Central memory CD4-positive, alpha-beta T cell (primary cell): ENCODE results near the gene GLIPR1.
A peak's percentile ranks its signal among the peaks of the same experiment; 100 is the strongest.
"Not testable (repeated sequence)": the region's sequence is repeated elsewhere in the genome, so short reads cannot be mapped to it uniquely, and the experiment has no call there.

ENCODE experiments used
- DNase-seq: peaks from one replicate; pipeline ENCODE4 v3.0.0; 2022

Gene GLIPR1

GRCh38 chr12:75522124-75522523 is 41.6 kb downstream of the GLIPR1 start:
- not testable (repeated sequence) for DNase-seq

GRCh38 chr12:75525263-75525662 is 44.7 kb downstream of the GLIPR1 start:
- DNase-seq = no peak

- peak; percentile 24 for DNase-seq
These were observed 46.3 kb downstream of the GLIPR1 start for GRCh38 chr12:75526655-75527511.

DNA sequence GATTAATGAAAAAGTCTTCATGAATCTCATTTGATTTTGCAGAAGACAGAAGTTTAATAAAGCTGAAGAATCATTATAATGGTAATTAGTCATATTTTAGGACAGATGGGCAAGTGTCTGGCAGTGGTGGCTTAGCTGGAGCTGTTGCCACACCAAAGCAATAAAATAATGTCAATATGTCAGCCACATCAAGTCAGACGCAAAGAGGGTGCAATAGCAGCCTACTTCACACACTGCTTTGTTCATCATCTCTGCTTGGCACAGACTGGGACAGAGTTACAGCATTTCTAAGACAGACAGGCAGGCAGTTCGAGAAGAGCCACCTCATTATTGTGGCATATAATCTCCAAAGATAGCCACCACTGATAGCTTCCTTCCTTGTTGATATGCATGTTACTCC is 47.7 kb downstream of the GLIPR1 start:
- DNase-seq = no peak

DNA sequence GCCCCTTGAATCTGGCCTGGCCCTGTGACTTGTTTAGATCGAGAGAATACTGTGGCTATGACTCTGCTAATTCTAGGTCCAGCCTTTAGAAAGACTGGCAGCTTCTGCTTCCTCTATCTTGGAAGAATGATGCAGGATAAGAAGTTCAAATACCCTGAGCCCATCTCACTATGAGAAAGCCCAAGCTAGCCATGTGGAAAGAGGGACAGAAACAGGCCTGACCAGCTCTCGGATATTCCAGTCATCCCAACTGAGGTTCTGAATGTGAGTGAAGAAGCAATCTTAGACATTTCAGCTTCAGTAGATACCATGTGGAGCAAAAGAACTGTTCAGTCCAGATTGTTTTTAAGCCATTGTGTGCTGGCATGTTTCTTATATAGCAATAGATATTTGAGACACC is 48.1 kb downstream of the GLIPR1 start:
- DNase-seq = no peak

DNA sequence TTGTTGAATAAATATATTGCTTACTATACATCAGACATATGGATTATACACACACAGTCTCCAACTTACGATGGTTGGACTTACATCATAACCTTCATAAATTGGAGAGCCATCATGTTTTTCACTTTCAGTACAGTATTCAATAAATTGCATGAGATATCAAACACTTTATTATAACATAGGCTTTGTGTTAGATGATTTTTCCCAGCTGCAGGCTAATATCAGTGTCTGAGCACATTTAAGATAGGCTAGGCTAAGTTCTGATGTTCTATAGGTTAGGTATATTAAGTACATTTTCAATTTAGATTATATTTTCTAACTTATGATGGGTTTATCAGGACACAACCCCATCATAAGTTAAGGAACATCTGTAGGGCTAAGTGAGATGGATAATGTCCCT is 48.8 kb downstream of the GLIPR1 start:
- no peak for DNase-seq

DNA sequence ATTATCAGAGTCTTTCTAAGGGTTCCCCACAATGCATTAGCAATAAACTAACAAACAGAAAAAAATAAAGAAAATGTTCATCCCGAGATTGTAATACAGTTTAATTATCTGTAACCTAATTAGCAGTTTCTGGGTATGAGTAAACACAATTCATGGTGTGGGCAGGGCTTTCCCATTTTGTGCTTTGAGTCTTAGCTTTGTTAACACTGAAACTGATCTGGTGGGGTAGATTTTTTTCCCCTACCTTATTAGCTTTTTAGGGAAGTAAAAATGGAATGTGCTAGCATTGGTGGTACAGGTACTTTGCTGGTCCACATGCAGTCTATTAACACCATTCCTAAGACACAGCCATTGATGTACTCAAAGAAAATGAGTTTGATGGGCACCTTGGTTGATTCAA is 49.3 kb downstream of the GLIPR1 start:
- no peak for DNase-seq

DNA sequence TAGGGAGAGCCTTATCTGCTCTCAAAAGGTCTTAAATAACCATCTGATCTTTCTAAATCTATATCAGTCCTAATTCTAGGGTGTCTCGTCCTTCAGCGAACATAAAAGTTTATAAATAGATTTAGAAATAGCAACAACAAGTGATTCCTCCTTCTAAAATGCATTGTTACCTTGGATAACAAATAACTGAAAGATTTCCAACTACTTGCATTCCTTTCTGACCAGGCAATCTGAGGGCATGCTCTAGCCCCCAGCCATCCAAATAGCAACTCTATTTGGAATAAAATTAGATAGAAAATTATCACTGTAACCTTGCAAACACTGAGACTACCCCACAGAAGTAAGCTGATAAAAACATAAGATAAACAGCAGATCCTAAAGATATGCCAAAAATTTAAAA is 52.7 kb downstream of the GLIPR1 start:
- no peak for DNase-seq

GRCh38 chr12:75539889-75540288 is 59.3 kb downstream of the GLIPR1 start:
- no peak for DNase-seq

- DNase-seq = no peak
These were observed 62.4 kb downstream of the GLIPR1 start for GRCh38 chr12:75542942-75543341.

DNA sequence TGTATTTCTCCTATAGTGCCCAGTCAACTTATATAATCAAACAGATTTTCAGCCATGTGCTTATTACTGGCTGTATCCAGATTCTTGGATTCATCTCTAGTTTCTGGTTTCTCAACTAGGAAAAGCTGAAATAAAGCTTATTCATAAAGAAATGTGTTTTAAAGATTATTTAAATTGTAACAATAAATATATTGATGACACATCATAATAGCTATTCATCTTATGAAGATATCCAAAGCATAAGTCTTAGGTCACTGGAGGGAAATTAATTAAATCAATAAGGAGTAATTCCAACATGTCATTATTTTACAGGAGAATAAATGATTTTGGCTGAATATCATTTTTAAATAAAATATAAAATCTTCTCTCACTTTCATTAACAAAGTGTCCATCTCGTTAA is 63.0 kb downstream of the GLIPR1 start:
- DNase-seq = no peak

GRCh38 chr12:75545636-75546035 is 65.1 kb downstream of the GLIPR1 start:
- no peak for DNase-seq

- no peak for DNase-seq
These were observed 68.3 kb downstream of the GLIPR1 start for GRCh38 chr12:75548879-75549278.

DNA sequence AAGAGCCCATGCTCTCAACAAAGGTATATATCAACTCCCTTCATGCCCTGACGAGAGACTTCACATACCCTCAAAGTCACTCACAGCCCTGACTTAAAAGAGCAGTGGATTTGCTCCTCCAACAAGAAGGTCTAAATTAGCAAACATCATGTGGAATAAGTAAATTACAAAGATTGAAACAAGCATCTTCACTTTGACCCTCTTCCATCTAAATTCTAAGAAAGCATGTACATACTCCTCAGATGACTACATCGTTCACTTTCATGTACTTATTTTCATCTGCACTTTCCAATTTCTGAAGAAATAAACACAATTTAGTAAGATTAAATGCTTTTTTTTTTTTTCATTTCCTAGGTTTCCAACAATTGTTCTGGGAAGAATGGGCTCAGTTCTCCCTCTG is 69.4 kb downstream of the GLIPR1 start:
- no peak for DNase-seq

DNA sequence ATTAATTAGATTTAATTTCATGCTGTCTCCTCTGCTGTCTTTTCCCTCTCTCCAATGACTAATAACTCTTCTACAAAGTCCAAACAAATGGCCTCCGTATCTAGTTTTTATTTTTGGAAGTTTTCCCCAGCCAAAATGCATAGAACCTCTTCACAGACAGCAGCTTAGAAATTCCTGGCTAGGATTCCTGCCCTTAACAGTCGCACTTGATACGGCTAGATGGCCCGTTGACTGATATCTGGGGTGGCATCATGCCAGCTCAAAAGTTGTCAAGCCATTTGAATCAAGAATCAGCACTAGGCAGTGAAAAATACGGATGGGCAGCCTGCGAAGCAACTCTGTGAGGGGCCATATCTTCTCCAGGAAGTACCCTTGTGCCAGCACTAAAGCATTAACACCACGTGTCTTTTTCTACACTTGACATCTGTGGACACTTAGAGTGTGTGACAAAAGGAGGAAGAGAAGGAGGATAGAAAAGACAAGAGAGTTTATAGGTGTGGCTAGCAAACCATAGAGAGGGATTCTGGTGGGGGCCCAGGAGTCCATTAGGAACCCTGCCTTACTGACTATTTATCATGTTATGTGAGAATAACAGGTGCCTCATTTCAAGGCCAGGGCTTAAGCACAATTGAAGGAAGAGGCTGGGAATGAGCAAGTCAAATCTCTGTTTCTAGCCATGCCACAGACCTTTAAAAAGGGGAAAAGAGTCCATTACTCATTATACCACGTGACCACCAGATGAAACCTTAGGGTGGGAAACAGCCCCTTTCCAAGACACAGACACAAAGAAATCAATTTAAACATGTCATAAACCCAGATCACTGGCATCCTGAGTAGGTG is 70.1 kb downstream of the GLIPR1 start:
- no peak for DNase-seq

GRCh38 chr12:75551477-75551876 is 70.9 kb downstream of the GLIPR1 start:
- DNase-seq = no peak

DNA sequence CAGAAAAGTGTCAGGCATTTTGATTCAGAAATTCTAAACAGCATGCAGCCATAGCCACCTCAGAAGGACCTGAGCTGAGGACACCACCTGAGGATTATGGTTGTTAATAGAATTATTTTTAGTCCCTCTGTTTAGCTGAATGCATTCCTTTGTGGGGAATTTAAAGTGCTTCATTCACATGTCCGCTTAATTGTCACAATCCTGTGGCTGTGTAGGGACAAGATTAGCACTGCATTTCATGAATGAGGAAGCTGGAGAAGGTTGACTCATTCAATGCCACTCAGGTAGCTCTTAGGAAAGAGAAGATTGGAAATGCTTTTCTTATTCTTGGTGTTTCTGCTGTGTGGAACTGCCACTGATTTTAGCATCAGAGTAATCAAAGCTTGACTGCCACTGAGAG is 72.8 kb downstream of the GLIPR1 start:
- DNase-seq = no peak
